ENCODE measurements around the gene PDZD7.
A peak's percentile ranks its signal among the peaks of the same experiment; 100 is the strongest.

The PDZD7 gene

GRCh38 chr10:100998183-100998990 is 32.5 kb downstream of the PDZD7 start:
- DNase-seq (ENCODE audit: low read depth), result peak; percentile 86
- peak overlapping the region; percentile 66 for H3K4me3 ChIP-seq (ENCODE audit: low read depth, low read length)
- TF ChIP-seq MAX (IDR thresholded peaks at IDR 0.05; ENCODE audit: low read depth, low read length) (peak; percentile 9; the same call in 1 of the 2 replicates), MYC (IDR thresholded peaks at IDR 0.05; ENCODE audit: low read depth, low read length) (peak; percentile 54), POLR2A (IDR thresholded peaks at IDR 0.05; ENCODE audit: extremely low read depth, insufficient read length) (no peak), CTCF (IDR thresholded peaks at IDR 0.05; ENCODE audit: low read depth, low read length) (no peak)

GRCh38 chr10:100997360-100998182 is 33.4 kb downstream of the PDZD7 start:
- TF ChIP-seq MAX (IDR thresholded peaks at IDR 0.05; ENCODE audit: low read depth, low read length), result peak; percentile 93
- peak; percentile 75 for TF ChIP-seq MYC (IDR thresholded peaks at IDR 0.05; ENCODE audit: low read depth, low read length)
- peak; percentile 19 for TF ChIP-seq POLR2A (IDR thresholded peaks at IDR 0.05; ENCODE audit: extremely low read depth, insufficient read length)
- TF ChIP-seq CTCF (IDR thresholded peaks at IDR 0.05; ENCODE audit: low read depth, low read length), result peak; percentile 93
- DNase-seq (ENCODE audit: low read depth), result peak; percentile 83
- H3K4me3 ChIP-seq (ENCODE audit: low read depth, low read length), result peak overlapping the region; percentile 66

- peak; percentile 63 for DNase-seq (ENCODE audit: low read depth)
- TF ChIP-seq MAX (IDR thresholded peaks at IDR 0.05; ENCODE audit: low read depth, low read length) (no peak), POLR2A (IDR thresholded peaks at IDR 0.05; ENCODE audit: extremely low read depth, insufficient read length) (peak; percentile 25)
Measured at GRCh38 chr10:100996678-100997359, 34.1 kb downstream of the PDZD7 start.

GRCh38 chr10:100995181-100995580 is 35.7 kb downstream of the PDZD7 start:
- H3K4me3 ChIP-seq (ENCODE audit: low read depth, low read length), result no peak overlapping the region
- DNase-seq (ENCODE audit: low read depth), result no peak
- TF ChIP-seq MAX (IDR thresholded peaks at IDR 0.05; ENCODE audit: low read depth, low read length), result no peak
- TF ChIP-seq MYC (IDR thresholded peaks at IDR 0.05; ENCODE audit: low read depth, low read length), result no peak
- TF ChIP-seq POLR2A (IDR thresholded peaks at IDR 0.05; ENCODE audit: extremely low read depth, insufficient read length), result no peak
- no peak for TF ChIP-seq CTCF (IDR thresholded peaks at IDR 0.05; ENCODE audit: low read depth, low read length)

More at GRCh38 chr10:100996678-100997359, 34.1 kb downstream of the PDZD7 start:
- peak overlapping the region; percentile 66 for H3K4me3 ChIP-seq (ENCODE audit: low read depth, low read length)

- no peak overlapping the region for H3K4me3 ChIP-seq (ENCODE audit: low read depth, low read length)
- DNase-seq (ENCODE audit: low read depth), result no peak
- TF ChIP-seq MYC (IDR thresholded peaks at IDR 0.05; ENCODE audit: low read depth, low read length), result no peak
- TF ChIP-seq MAX (IDR thresholded peaks at IDR 0.05; ENCODE audit: low read depth, low read length), result no peak
- peak; percentile 45 for TF ChIP-seq CTCF (IDR thresholded peaks at IDR 0.05; ENCODE audit: low read depth, low read length)
- TF ChIP-seq POLR2A (IDR thresholded peaks at IDR 0.05; ENCODE audit: extremely low read depth, insufficient read length), result no peak
Measured at GRCh38 chr10:100993986-100994708, 36.8 kb downstream of the PDZD7 start.

All from NB4 (cell line).